Esophagus (tissue), 2 donors: ENCODE results near the gene PEDS1. TPM values are rescaled to one million over a fixed set of nuclear protein-coding genes. Genes with fewer than 3 reads are reported as not detected.
A peak's percentile ranks its signal among the peaks of the same experiment; 100 is the strongest.

Experiments
- H3K27ac ChIP-seq, 2 donors: one replicate each; pipeline ENCODE4 v1.5.1; 2013; ENCODE audit warnings: low read depth in 2 of 2, mild to moderate bottlenecking in 2 of 2, inconsistent platforms in 1 of 2, low read length in 1 of 2, moderate library complexity in 1 of 2
- H3K27me3 ChIP-seq, 2 donors: one replicate each; pipeline ENCODE4 v1.6.1; 2013; ENCODE audit warnings: low read length in 2 of 2, control low read depth in 1 of 2, mild to moderate bottlenecking in 1 of 2; ENCODE audit not compliant: insufficient read depth in 2 of 2, control insufficient read depth in 1 of 2
- H3K36me3 ChIP-seq, 2 donors: one replicate each; pipeline ENCODE4 v1.6.1; 2013; ENCODE audit warnings: low read length in 1 of 2; ENCODE audit not compliant: control insufficient read depth in 2 of 2, insufficient read depth in 2 of 2
- H3K4me1 ChIP-seq, 2 donors: one replicate each; pipeline ENCODE4 v1.6.1; 2013; ENCODE audit warnings: low read length in 1 of 2; ENCODE audit not compliant: control insufficient read depth in 2 of 2, insufficient read depth in 2 of 2
- H3K4me3 ChIP-seq, 2 donors: one replicate each; pipeline ENCODE4 v1.5.1; 2013; ENCODE audit warnings: low read length in 2 of 2, mild to moderate bottlenecking in 2 of 2, low read depth in 1 of 2, moderate library complexity in 1 of 2
- H3K9me3 ChIP-seq, 2 donors: one replicate each; pipeline ENCODE4 v1.6.1; 2013; ENCODE audit warnings: mild to moderate bottlenecking in 2 of 2, low read depth in 1 of 2, low read length in 1 of 2, moderate library complexity in 1 of 2; ENCODE audit not compliant: control insufficient read depth in 2 of 2, insufficient read depth in 1 of 2
- WGBS, 2 donors: extraction: QIAGEN DNeasy Blood & Tissue Kit; methylation state at CpG; one replicate each; pipeline ENCODE4 v1.1.7; 2013; 5-methylcytosine and 5-hydroxymethylcytosine counted together
- polyA plus RNA-seq, 2 donors: library from polyadenylated mRNA; stranded (reverse); fragments of 200-250 nt; gene quantifications; one replicate each; pipeline ENCODE4 v1.2.3, GENCODE V29; 2013
- donor health status: healthy with polysubstance abuse.
- donor health status: Bipolar disorder and iron deficiency.

Gene PEDS1
- polyA plus RNA-seq, 2 donors: 31.5 to 56.2 TPM

- Histone ChIP-seq H3K36me3 (peaks cover 4 to 13% of the 10 kb centered on the region in 2 donors), H3K4me1 (peaks cover 0 to 19% of the 10 kb centered on the region in 2 donors), H3K27ac (no peak overlapping the region), H3K9me3 (no peaks in the 10 kb centered on the region), H3K27me3 (no peaks in the 10 kb centered on the region), H3K4me3 (no peak overlapping the region)
- 86 to 95% methylated on average over 4 of the region's 4 CpGs for WGBS, 2 donors
Measured at GRCh38 chr20:50196248-50196647, 42.7 kb upstream of the PEDS1 start.

DNA sequence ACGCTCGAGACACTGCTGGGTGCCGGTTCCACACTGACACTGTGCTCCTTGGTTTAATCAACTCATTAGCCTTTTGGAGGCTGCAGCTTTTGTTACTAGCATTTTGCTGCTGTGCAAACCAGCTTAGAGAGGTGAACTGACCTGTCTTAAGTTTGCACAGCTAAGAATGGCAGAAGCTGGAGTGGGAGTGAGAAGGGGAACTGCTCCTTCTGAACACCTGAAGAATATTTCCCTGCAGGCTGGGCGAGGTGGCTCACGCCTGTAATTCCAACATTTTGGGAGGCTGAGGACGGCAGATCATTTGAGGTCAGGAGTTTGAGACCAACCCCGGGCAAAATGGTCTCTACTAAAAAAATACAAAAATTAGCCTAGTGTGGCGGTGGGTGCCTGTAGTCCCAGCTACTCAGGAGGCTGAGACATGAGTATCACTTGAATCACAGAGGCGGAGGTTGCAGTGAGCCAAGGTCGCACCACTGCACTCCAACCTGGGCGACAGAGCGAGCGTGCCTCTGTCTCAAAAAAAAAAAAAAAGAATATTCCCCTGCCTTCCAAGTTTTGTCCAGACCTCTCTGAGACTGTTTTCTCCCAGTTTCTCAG lies 42.1 kb upstream of the PEDS1 start:
- H3K4me1 ChIP-seq: peaks cover 0 to 19% of the 10 kb centered on the region in 2 donors
- H3K9me3 ChIP-seq: no peaks in the 10 kb centered on the region
- no peaks in the 10 kb centered on the region for H3K27me3 ChIP-seq
- H3K27ac ChIP-seq: no peak overlapping the region
- WGBS, 2 donors: 86 to 87% methylated on average over 13 of the region's 13 CpGs
- H3K36me3 ChIP-seq: peaks cover 4 to 13% of the 10 kb centered on the region in 2 donors
- H3K4me3 ChIP-seq: no peak overlapping the region

- Histone ChIP-seq H3K27ac (peak overlapping the region; percentile 62 to 80), H3K9me3 (no peaks in the 10 kb centered on the region), H3K4me1 (peaks cover 0 to 19% of the 10 kb centered on the region in 2 donors), H3K27me3 (no peaks in the 10 kb centered on the region), H3K36me3 (peaks cover 4 to 13% of the 10 kb centered on the region in 2 donors), H3K4me3 (no peak overlapping the region)
- 81 to 82% methylated on average over 8 of the region's 8 CpGs for whole genome bisulfite sequencing, 2 donors
Measured at GRCh38 chr20:50194831-50195523, 41.5 kb upstream of the PEDS1 start.

GRCh38 chr20:50194422-50194830 lies 40.9 kb upstream of the PEDS1 start:
- H3K4me3 ChIP-seq: peak overlapping the region; percentile 58 to 82
- 71 to 83% methylated on average over 7 of the region's 7 CpGs for WGBS, 2 donors
- H3K27me3 ChIP-seq: no peaks in the 10 kb centered on the region
- H3K4me1 ChIP-seq: peaks cover 0 to 19% of the 10 kb centered on the region in 2 donors
- no peaks in the 10 kb centered on the region for H3K9me3 ChIP-seq
- H3K27ac ChIP-seq: peak overlapping the region; percentile 62 to 80
- H3K36me3 ChIP-seq: peaks cover 4 to 13% of the 10 kb centered on the region in 2 donors

GRCh38 chr20:50193836-50194421 lies 40.4 kb upstream of the PEDS1 start:
- Histone ChIP-seq H3K4me3 (peak overlapping the region; percentile 58 to 82), H3K27ac (peak overlapping the region; percentile 62 to 80), H3K9me3 (no peaks in the 10 kb centered on the region), H3K4me1 (peaks cover 0 to 19% of the 10 kb centered on the region in 2 donors), H3K36me3 (peaks cover 4 to 13% of the 10 kb centered on the region in 2 donors), H3K27me3 (no peaks in the 10 kb centered on the region)
- WGBS, 2 donors: 63 to 67% methylated on average over 16 of the region's 16 CpGs

- Histone ChIP-seq H3K36me3 (peaks cover 4 to 13% of the 10 kb centered on the region in 2 donors), H3K9me3 (no peaks in the 10 kb centered on the region), H3K4me3 (peak overlapping the region; percentile 58 to 82), H3K27ac (peak overlapping the region; percentile 62 to 80), H3K27me3 (no peaks in the 10 kb centered on the region), H3K4me1 (peaks cover 0 to 19% of the 10 kb centered on the region in 2 donors)
- 27 to 36% methylated on average over 10 of the region's 10 CpGs for WGBS, 2 donors
Measured at GRCh38 chr20:50193199-50193835, 39.8 kb upstream of the PEDS1 start.

DNA sequence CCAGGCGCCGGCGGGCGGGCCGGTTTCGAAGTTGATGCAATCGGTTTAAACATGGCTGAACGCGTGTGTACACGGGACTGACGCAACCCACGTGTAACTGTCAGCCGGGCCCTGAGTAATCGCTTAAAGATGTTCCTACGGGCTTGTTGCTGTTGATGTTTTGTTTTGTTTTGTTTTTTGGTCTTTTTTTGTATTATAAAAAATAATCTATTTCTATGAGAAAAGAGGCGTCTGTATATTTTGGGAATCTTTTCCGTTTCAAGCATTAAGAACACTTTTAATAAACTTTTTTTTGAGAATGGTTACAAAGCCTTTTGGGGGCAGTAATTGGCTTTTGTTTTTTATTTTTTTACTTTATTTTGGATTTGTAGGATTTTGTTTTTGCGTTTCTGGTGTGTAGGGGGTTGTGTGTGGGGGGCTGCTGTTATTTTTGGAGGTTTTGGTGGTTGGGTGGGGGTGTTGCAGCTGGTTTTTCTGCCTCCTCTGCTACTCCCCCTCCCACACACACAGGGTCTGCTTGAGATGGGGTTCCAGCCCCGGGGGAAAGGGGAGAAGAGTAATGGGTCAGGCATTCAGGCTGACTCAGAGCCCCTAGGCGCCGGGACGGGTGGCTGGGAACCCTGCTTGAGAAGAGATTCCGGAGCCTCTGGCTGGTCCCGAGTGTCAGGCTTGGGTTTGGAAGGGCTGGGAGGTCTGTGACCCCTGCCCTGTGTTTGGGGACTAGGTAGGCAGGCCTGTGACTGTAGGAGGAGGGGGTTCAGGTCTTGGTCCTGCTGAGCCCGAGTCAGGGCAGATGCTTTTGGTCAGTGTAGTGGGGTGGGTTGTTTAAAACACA lies 39.1 kb upstream of the PEDS1 start:
- Histone ChIP-seq H3K4me3 (peak overlapping the region; percentile 58 to 82), H3K27ac (peak overlapping the region; percentile 98 to 99), H3K36me3 (peaks cover 4 to 13% of the 10 kb centered on the region in 2 donors), H3K9me3 (no peaks in the 10 kb centered on the region), H3K27me3 (no peaks in the 10 kb centered on the region), H3K4me1 (peaks cover 0 to 19% of the 10 kb centered on the region in 2 donors)
- 4 to 5% methylated on average over 25 of the region's 25 CpGs for WGBS, 2 donors

- H3K27me3 ChIP-seq: no peaks in the 10 kb centered on the region
- H3K4me1 ChIP-seq: peaks cover 0 to 19% of the 10 kb centered on the region in 2 donors
- peak overlapping the region; percentile 82 to 94 for H3K4me3 ChIP-seq
- H3K9me3 ChIP-seq: no peaks in the 10 kb centered on the region
- H3K27ac ChIP-seq: peak overlapping the region; percentile 98 to 99
- 0% methylated on average over 75 to 96 of the region's 96 CpGs for WGBS, 2 donors
- peaks cover 4 to 13% of the 10 kb centered on the region in 2 donors for H3K36me3 ChIP-seq
Measured at GRCh38 chr20:50191544-50192363, 38.2 kb upstream of the PEDS1 start.
